K562 (cell line): ENCODE measurements around the gene UBE2O. TPM values are rescaled to one million over a fixed set of nuclear protein-coding genes. Genes with fewer than 3 reads are reported as not detected.
A peak's percentile ranks its signal among the peaks of the same experiment; 100 is the strongest.

Source experiments
- ATAC-seq: fragments of 200-7000 bp; cut with Tn5 transposase; 3 replicates; pipeline ENCODE4 v1.9.1; 2020; ENCODE audit warnings: moderate library complexity
- BruUV-seq: library from RNA; stranded (reverse); fragments of 400-500 nt; replicated peaks from 2 replicates; lab custom pipeline; 2021; lab: Mats Ljungman, UMichigan
- CTCF ChIA-PET: fragments of 300-600 bp; formaldehyde crosslinking; extraction: SDS; loops from one replicate; lab custom pipeline; 2021; ENCODE audit warnings: low intra/inter-chr PET ratio; lab: Yijun Ruan, JAX
- POLR2A ChIA-PET: fragments of 300-600, 350-650 bp; sonication (Branson Sonifier 250); formaldehyde crosslinking; extraction: SDS; loops from one replicate; lab custom pipeline; 2021; ENCODE audit warnings: antibody characterized with exemption, inconsistent platforms; lab: Yijun Ruan, JAX
- DNase-seq, 4 experiments: peaks; one replicate each; pipeline versions ENCODE4 v3.0.0 to v3.0.0-alpha.2; 2011 to 2018; ENCODE audit warnings: low spot score in 3 of 4, mixed read lengths in 3 of 4; ENCODE audit errors: extremely low read depth in 1 of 4
- FAIRE-seq: peaks from 2 replicates; lab custom pipeline; 2011; peaks lifted over from hg19 to GRCh38; lab: Jason Lieb, UNC
- H2AFZ ChIP-seq: 2 replicates; pipeline ENCODE4 v1.6.0; 2011; ENCODE audit warnings: low read depth, low read length, control low read depth, inconsistent platforms
- H3K27ac ChIP-seq: fragments of 200-600 bp; 3 replicates; pipeline ENCODE4 v1.8.0; 2011; ENCODE audit warnings: low read depth, mild to moderate bottlenecking, control low read depth, inconsistent platforms, low read length, moderate library complexity, mixed read lengths; ENCODE audit errors: extremely low read depth
- H3K27me3 ChIP-seq, 2 experiments: fragments of 300-600 bp in 1 of 2; 2 replicates in 1 of 2; 3 replicates in 1 of 2; pipeline versions ENCODE4 v1.6.0 to v1.8.0; 2011; ENCODE audit warnings: inconsistent platforms in 2 of 2, low read length in 2 of 2, mild to moderate bottlenecking in 1 of 2, mixed read lengths in 1 of 2, moderate library complexity in 1 of 2; ENCODE audit not compliant: control insufficient read depth in 2 of 2, insufficient read depth in 2 of 2
- H3K36me3 ChIP-seq: fragments of 300-600 bp; 3 replicates; pipeline ENCODE4 v1.8.0; 2011; ENCODE audit warnings: mild to moderate bottlenecking, low read length, inconsistent platforms; ENCODE audit not compliant: control insufficient read depth, insufficient read depth
- H3K4me1 ChIP-seq, 2 experiments: fragments of 200-600 bp in 1 of 2; replicated peaks in 1 of 2; 2 replicates in 1 of 2; 3 replicates in 1 of 2; pipeline versions ENCODE4 v1.5.1 to v1.8.0; 2011; ENCODE audit warnings: inconsistent platforms in 2 of 2, low read length in 2 of 2, mild to moderate bottlenecking in 1 of 2, mixed read lengths in 1 of 2, moderate library complexity in 1 of 2; ENCODE audit not compliant: control insufficient read depth in 2 of 2, insufficient read depth in 2 of 2
- H3K4me2 ChIP-seq: 2 replicates; pipeline ENCODE4 v1.6.1; 2011; ENCODE audit warnings: low read length, control low read depth, inconsistent platforms, mixed read lengths; ENCODE audit not compliant: insufficient read depth
- H3K4me3 ChIP-seq: fragments of 200-600 bp; sonication (generic), shearing (Covaris generic); 2 replicates; pipeline ENCODE4 v1.5.1; 2016; ENCODE audit warnings: control low read depth, inconsistent platforms
- H3K79me2 ChIP-seq: fragments of 200-600 bp; 3 replicates; pipeline ENCODE4 v1.8.0; 2011; ENCODE audit warnings: low read length, inconsistent platforms; ENCODE audit not compliant: control insufficient read depth, insufficient read depth
- H3K9ac ChIP-seq, 2 experiments: 2 replicates each; pipeline versions ENCODE4 v1.6.0 to v1.6.1; 2011; ENCODE audit warnings: low read depth in 2 of 2, low read length in 2 of 2, control low read depth in 1 of 2, inconsistent platforms in 1 of 2, mild to moderate bottlenecking in 1 of 2, mixed read lengths in 1 of 2; ENCODE audit not compliant: insufficient read depth in 1 of 2
- H3K9me1 ChIP-seq: one replicate; pipeline ENCODE4 v1.6.0; 2011; ENCODE audit warnings: inconsistent platforms, mild to moderate bottlenecking, low read length, moderate library complexity; ENCODE audit not compliant: control insufficient read depth, insufficient read depth
- H3K9me3 ChIP-seq: replicated peaks from 2 replicates; pipeline ENCODE4 v1.5.1; 2011; ENCODE audit warnings: low read depth, low read length, inconsistent platforms; ENCODE audit not compliant: control insufficient read depth, insufficient read depth
- H4K20me1 ChIP-seq: replicated peaks from 2 replicates; pipeline ENCODE4 v1.6.1; 2011; ENCODE audit warnings: low read length, inconsistent platforms, mixed read lengths; ENCODE audit not compliant: control insufficient read depth, insufficient read depth
- CBX3 ChIP-seq, 2 experiments: IDR thresholded peaks; 1 replicate in 1 of 2; 2 replicates in 1 of 2; pipeline ENCODE4 v1.6.1; 2012; ENCODE audit warnings: inconsistent platforms in 2 of 2, low read length in 2 of 2, borderline replicate concordance in 1 of 2, control low read depth in 1 of 2
- GABPA ChIP-seq: fragments of 200-800 bp; sonication (Bioruptor generic); conservative IDR thresholded peaks from 2 replicates; pipeline ENCODE4 v1.6.1; 2016; ENCODE audit warnings: low read depth, missing genetic modification characterization, missing compliant biosample characterization
- KDM5B ChIP-seq: fragments of 200-600 bp; sonication (generic); IDR thresholded peaks from 2 replicates; pipeline ENCODE4 v1.6.1; 2012; ENCODE audit warnings: low read depth, mild to moderate bottlenecking, moderate library complexity, low read length, control low read depth, inconsistent platforms; ENCODE audit not compliant: insufficient replicate concordance
- MCM7 ChIP-seq, 2 experiments: fragments of 450-650 bp; IDR thresholded peaks; 2 replicates each; pipeline ENCODE4 v1.6.1; 2016 to 2018
- MXI1 ChIP-seq: IDR thresholded peaks from 2 replicates; pipeline ENCODE4 v1.6.1; 2011; ENCODE audit warnings: low read depth, mild to moderate bottlenecking, improper control_type of control experiment, low read length
- POU5F1 ChIP-seq: fragments of 150-350 bp; IDR thresholded peaks from 2 replicates; pipeline ENCODE4 v1.6.1; 2014; ENCODE audit warnings: borderline replicate concordance, low read length, low read depth, mild to moderate bottlenecking; ENCODE audit not compliant: partially characterized antibody
- RAD21 ChIP-seq, 2 experiments: fragments of 250-450 bp in 1 of 2; fragments of 450-650 bp in 1 of 2; sonication (Bioruptor Pico) in 1 of 2; formaldehyde crosslinking in 1 of 2; IDR thresholded peaks in 1 of 2; conservative IDR thresholded peaks in 1 of 2; 2 replicates each; pipeline versions ENCODE4 v1.4.0 to v1.8.0; 2020 to 2022; ENCODE audit warnings: mild to moderate bottlenecking in 2 of 2, moderate library complexity in 1 of 2
- RBM25 ChIP-seq: fragments of 200-400 bp; formaldehyde crosslinking; IDR thresholded peaks from 2 replicates; pipeline ENCODE4 v1.6.1; 2018; ENCODE audit warnings: low read length, low read depth, moderate library complexity; ENCODE audit not compliant: severe bottlenecking
- TAF7 ChIP-seq: fragments of 450-650 bp; IDR thresholded peaks from 2 replicates; pipeline ENCODE4 v1.6.1; 2016; ENCODE audit warnings: missing genetic modification characterization, missing compliant biosample characterization
- ZNF24 ChIP-seq: fragments of 450-650 bp; IDR thresholded peaks from 2 replicates; pipeline ENCODE4 v1.6.1; 2016
- ZNF347 ChIP-seq: fragments of 450-650 bp; formaldehyde crosslinking; IDR thresholded peaks from 2 replicates; pipeline ENCODE4 v1.4.0; 2020; ENCODE audit warnings: low read depth, mild to moderate bottlenecking, moderate library complexity
- ZNF561 ChIP-seq: fragments of 450-650 bp; formaldehyde crosslinking; conservative IDR thresholded peaks from 2 replicates; pipeline ENCODE4 v1.4.0; 2020; ENCODE audit warnings: mild to moderate bottlenecking, moderate library complexity
- ZNF695 ChIP-seq: fragments of 450-650 bp; formaldehyde crosslinking; IDR thresholded peaks from 2 replicates; pipeline ENCODE4 v1.4.0; 2020; ENCODE audit warnings: mild to moderate bottlenecking, moderate library complexity
- WGBS: fragments of 100-300 bp; shearing (Covaris generic); methylation state at CpG from one replicate; pipeline ENCODE4 v1.1.6; 2016; ENCODE audit warnings: low coverage, mixed read lengths; ENCODE audit not compliant: insufficient coverage; ENCODE audit errors: missing lambda C conversion rate; 5-methylcytosine and 5-hydroxymethylcytosine counted together
- in situ Hi-C: fragments of 300-500 bp; cut with MboI; formaldehyde crosslinking; loops from 4 replicates; pipeline ENCODE4 v1.15.0; 2018; ENCODE audit warnings: inconsistent platforms, mixed read lengths
- intact Hi-C: fragments of 100-400 bp; cut with micrococcal nuclease; formaldehyde crosslinking; loops from 2 replicates; pipeline ENCODE4 v1.14.2; 2022
- polyA plus RNA-seq, 8 experiments: library from polyadenylated mRNA; depleted of rRNA in 4 of 8; stranded (reverse) in 5 of 8; unstranded in 3 of 8; fragments of >200 nt; fragmentation: Nextera tagmentation in 2 of 8; fragmentation: Illumina TruSeq in 1 of 8; extraction: Ambion mirVana in 2 of 8; extraction: Trizol in 1 of 8; gene quantifications; 2 replicates each; pipeline versions ENCODE4 v1.2.1 to v1.2.3, GENCODE V29; 2011 to 2014; ENCODE audit warnings: inconsistent platforms in 1 of 8, missing spikeins in 1 of 8
- total RNA-seq, 7 experiments: library from RNA; depleted of rRNA in 6 of 7; stranded (reverse); fragments of >200 nt in 6 of 7; fragmentation: Illumina TruSeq in 2 of 7; extraction: Trizol in 2 of 7; gene quantifications; 2 replicates each; pipeline versions ENCODE4 v1.2.1 to v1.2.3, GENCODE V29; 2011 to 2021; ENCODE audit warnings: low replicate concordance in 1 of 7
- TF ChIP-seq, protein P1 (sequence below): fragments of 250-450 bp; sonication (Bioruptor Pico); IDR thresholded peaks from 2 replicates; pipeline ENCODE4 v1.5.0; 2020; ENCODE audit warnings: mild to moderate bottlenecking

Gene UBE2O
- total and polyA plus RNA-seq, 9 of the 15 experiments (the other 6 are each of a cell fraction or from before 2014, with no cell fraction given) = 1.6 to 39.7 (median 13.3) TPM

DNA sequence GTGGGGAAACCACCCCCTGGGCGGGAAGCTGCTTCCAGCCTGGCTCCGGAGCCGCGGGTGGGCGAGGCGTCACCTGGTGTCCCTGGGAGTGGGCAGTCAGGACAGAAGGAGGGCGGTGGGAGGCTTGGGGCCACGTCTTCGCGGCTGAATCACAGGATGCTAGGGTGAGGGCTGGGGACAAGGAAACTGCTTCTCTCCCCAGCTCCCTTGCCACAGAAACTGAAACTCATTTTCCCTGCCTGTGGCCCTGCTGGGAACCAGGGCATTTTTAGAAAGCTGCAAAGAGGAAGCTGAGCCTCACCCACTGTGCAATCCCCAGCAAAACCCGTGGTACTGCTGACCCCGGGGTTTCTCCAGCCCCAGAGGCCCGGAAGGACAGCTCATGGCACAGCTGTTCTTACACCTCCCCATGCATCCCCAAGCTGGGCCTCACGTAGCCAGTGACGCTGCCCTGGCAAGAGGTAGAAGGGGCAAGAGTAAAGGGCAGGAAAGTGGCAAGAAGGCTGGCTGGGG, 40.1 kb upstream of the UBE2O start:
- DNase-seq = no peak

GRCh38 chr17:76492123-76492988, 39.4 kb upstream of the UBE2O start:
- peak; percentile 18; the same call in 1 of the 3 replicates for ATAC-seq
- WGBS = 29% methylated on average over 9 of the region's 11 CpGs
- peak overlapping the region in 1 of 2 experiments; percentile 65; a peak in 1 of 4 replicates for H3K9ac ChIP-seq
- peaks cover 10% of the 10 kb centered on the region; the same call in 1 of the 2 replicates for H4K20me1 ChIP-seq
- intact Hi-C loops = no loop called here
- in situ Hi-C loops = no loop called here
- H3K36me3 ChIP-seq = no peaks in the 10 kb centered on the region
- no peak for DNase-seq
- peaks cover 0 to 10% of the 10 kb centered on the region in 2 experiments; a peak in 2 of 5 replicates for H3K27me3 ChIP-seq
- H3K9me1 ChIP-seq = no peaks in the 10 kb centered on the region
- no peaks in the 10 kb centered on the region for H3K79me2 ChIP-seq
- H2AFZ ChIP-seq = no peak overlapping the region
- CTCF ChIA-PET = no interaction called here
- H3K4me1 ChIP-seq = peaks cover 5 to 40% of the 10 kb centered on the region in 2 experiments; a peak in 4 of 5 replicates
- no peak overlapping the region for H3K4me2 ChIP-seq
- no TSS peak for BruUV-seq
- no peak overlapping the region for H3K27ac ChIP-seq
- POLR2A ChIA-PET = interaction anchor here (0.6 to 1.4 kb wide), 7 partner anchors 10 to 205 kb away, joined by 3 to 7 read pairs (median 3); partner anchors contain the start of gene RHBDF2
- no peak for FAIRE-seq
- H3K4me3 ChIP-seq = no peak overlapping the region
- no peaks in the 10 kb centered on the region for H3K9me3 ChIP-seq
- TF ChIP-seq MXI1 (no peak), KDM5B (no peak), CBX3 (IDR thresholded peaks at IDR 0.05; ENCODE audit: borderline replicate concordance in 1 of 2, low read length in 2 of 2) (no peak), MCM7 (IDR thresholded peaks at IDR 0.05) (no peak), TAF7 (tag) (no peak), ZNF561 (CRISPR knock-in tag) (no peak), RBM25 (no peak), GABPA (tag) (no peak), ZNF24 (no peak), ZNF347 (CRISPR knock-in tag) (no peak)
- TF ChIP-seq, protein P1, sequence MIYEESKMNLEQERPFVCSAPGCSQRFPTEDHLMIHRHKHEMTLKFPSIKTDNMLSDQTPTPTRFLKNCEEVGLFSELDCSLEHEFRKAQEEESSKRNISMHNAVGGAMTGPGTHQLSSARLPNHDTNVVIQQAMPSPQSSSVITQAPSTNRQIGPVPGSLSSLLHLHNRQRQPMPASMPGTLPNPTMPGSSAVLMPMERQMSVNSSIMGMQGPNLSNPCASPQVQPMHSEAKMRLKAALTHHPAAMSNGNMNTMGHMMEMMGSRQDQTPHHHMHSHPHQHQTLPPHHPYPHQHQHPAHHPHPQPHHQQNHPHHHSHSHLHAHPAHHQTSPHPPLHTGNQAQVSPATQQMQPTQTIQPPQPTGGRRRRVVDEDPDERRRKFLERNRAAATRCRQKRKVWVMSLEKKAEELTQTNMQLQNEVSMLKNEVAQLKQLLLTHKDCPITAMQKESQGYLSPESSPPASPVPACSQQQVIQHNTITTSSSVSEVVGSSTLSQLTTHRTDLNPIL (CRISPR knock-in tag) = no peak

More for the DNA sequence above, 40.1 kb upstream of the UBE2O start:
- Histone ChIP-seq H2AFZ (no peak overlapping the region), H3K27me3 (peaks cover 0 to 10% of the 10 kb centered on the region in 2 experiments; a peak in 2 of 5 replicates), H3K36me3 (no peaks in the 10 kb centered on the region), H4K20me1 (peaks cover 10% of the 10 kb centered on the region; the same call in 1 of the 2 replicates), H3K4me2 (no peak overlapping the region), H3K27ac (no peak overlapping the region), H3K4me3 (no peak overlapping the region), H3K9me1 (no peaks in the 10 kb centered on the region), H3K4me1 (peaks cover 5 to 39% of the 10 kb centered on the region in 2 experiments; a peak in 4 of 5 replicates), H3K9ac (peak overlapping the region in 1 of 2 experiments; percentile 65; a peak in 2 of 4 replicates), H3K9me3 (no peaks in the 10 kb centered on the region), H3K79me2 (no peaks in the 10 kb centered on the region)
- no TSS peak for BruUV-seq
- ChIA-PET POLR2A (interaction anchor here (0.6 to 1.4 kb wide), 10 partner anchors 8 to 205 kb away, joined by 3 to 7 read pairs (median 4); partner anchors contain the start of gene RHBDF2), CTCF (no interaction called here)
- in situ Hi-C loops = no loop called here
- FAIRE-seq (no peak), ATAC-seq (no peak)
- 15% methylated on average over 12 of the region's 15 CpGs for WGBS
- no peak for TF ChIP-seq POU5F1
- TF ChIP-seq RAD21 (CRISPR knock-in tag; conservative IDR thresholded peaks at IDR 0.05 in 1 of 2, IDR thresholded peaks at IDR 0.05 in 1 of 2) = no peak
- TF ChIP-seq ZNF695 = no peak
- intact Hi-C loops = no loop called here
